Tibial artery (tissue), 4 donors: Measurements from ENCODE around the gene LRRC70.

Source experiments
- DNase-seq, 2 donors: peaks; one replicate each; pipeline ENCODE4 v3.0.0-alpha.2; 2019
- H3K27ac ChIP-seq, 2 donors: fragments of 200-600 bp; sonication (generic) in 1 of 2; 1 replicate in 1 of 2; 2 replicates in 1 of 2; pipeline ENCODE4 v1.5.1; 2018 to 2019; ENCODE audit warnings: mild to moderate bottlenecking in 1 of 2
- H3K27me3 ChIP-seq, 2 donors: fragments of 200-600 bp; sonication (generic) in 1 of 2; one replicate each; pipeline versions ENCODE4 v1.5.1 to v1.6.0; 2016 to 2019
- H3K36me3 ChIP-seq, 3 donors: fragments of 200-600 bp; sonication (generic) in 2 of 3; one replicate each; pipeline ENCODE4 v1.5.1; 2016 to 2019; ENCODE audit warnings: mild to moderate bottlenecking in 2 of 3
- H3K4me1 ChIP-seq, 4 donors: fragments of 200-600 bp; sonication (generic) in 2 of 4; 1 replicate in 3 of 4; 2 replicates in 1 of 4; pipeline ENCODE4 v1.5.1; 2016 to 2019
- H3K4me3 ChIP-seq, 2 donors: fragments of 200-600 bp; sonication (generic) in 1 of 2; 1 replicate in 1 of 2; 2 replicates in 1 of 2; pipeline ENCODE4 v1.5.1; 2018 to 2019; ENCODE audit warnings: mild to moderate bottlenecking in 2 of 2
- H3K9me3 ChIP-seq, 3 donors: fragments of 200-600 bp; sonication (generic) in 1 of 3; one replicate each; pipeline ENCODE4 v1.5.1; 2016 to 2019
- intact Hi-C: fragments of 100-400 bp; cut with DNase I; formaldehyde crosslinking; loops from one replicate; pipeline ENCODE4 v1.15.0; 2023; ENCODE audit warnings: low total_unique reads
- TF ChIP-seq, protein P1 (sequence below), 2 experiments: fragments of 200-600 bp in 1 of 2; fragments of 450-650 bp in 1 of 2; IDR thresholded peaks; one replicate each; pipeline ENCODE4 v1.5.1; 2017 to 2019; ENCODE audit warnings: antibody characterized with exemption in 2 of 2, mild to moderate bottlenecking in 1 of 2, moderate library complexity in 1 of 2

LRRC70 gene

DNA sequence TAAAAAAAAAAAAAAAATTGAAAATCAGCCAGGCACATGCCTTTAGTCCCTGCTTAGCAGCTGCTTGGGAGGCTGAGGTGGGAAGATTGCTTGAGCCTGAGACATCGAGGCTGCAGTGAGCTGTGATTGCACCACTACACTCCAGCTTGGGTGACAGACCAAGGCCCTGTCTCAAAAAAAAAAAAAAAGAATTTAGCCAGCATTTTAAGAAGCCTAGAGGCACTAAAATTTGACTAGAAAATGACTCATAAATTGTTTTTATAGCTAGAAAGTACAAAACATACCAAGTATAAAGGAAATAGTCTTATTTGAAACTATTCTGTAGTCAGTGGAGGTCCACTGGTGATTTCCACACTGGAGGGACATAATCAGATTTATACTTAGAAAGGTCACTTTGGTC, 17.5 kb downstream of the LRRC70 start:
- intact Hi-C loops: no loop called here
- Histone ChIP-seq H3K27me3 (no peaks in the 10 kb centered on the region), H3K27ac (no peak overlapping the region), H3K9me3 (no peaks in the 10 kb centered on the region), H3K36me3 (peaks cover 7 to 29% (median 10%) of the 10 kb centered on the region in 3 donors), H3K4me1 (no peaks in the 10 kb centered on the region), H3K4me3 (no peak overlapping the region)
- TF ChIP-seq, protein P1, sequence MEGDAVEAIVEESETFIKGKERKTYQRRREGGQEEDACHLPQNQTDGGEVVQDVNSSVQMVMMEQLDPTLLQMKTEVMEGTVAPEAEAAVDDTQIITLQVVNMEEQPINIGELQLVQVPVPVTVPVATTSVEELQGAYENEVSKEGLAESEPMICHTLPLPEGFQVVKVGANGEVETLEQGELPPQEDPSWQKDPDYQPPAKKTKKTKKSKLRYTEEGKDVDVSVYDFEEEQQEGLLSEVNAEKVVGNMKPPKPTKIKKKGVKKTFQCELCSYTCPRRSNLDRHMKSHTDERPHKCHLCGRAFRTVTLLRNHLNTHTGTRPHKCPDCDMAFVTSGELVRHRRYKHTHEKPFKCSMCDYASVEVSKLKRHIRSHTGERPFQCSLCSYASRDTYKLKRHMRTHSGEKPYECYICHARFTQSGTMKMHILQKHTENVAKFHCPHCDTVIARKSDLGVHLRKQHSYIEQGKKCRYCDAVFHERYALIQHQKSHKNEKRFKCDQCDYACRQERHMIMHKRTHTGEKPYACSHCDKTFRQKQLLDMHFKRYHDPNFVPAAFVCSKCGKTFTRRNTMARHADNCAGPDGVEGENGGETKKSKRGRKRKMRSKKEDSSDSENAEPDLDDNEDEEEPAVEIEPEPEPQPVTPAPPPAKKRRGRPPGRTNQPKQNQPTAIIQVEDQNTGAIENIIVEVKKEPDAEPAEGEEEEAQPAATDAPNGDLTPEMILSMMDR (IDR thresholded peaks at IDR 0.05): no peak
- DNase-seq: no peak

DNA sequence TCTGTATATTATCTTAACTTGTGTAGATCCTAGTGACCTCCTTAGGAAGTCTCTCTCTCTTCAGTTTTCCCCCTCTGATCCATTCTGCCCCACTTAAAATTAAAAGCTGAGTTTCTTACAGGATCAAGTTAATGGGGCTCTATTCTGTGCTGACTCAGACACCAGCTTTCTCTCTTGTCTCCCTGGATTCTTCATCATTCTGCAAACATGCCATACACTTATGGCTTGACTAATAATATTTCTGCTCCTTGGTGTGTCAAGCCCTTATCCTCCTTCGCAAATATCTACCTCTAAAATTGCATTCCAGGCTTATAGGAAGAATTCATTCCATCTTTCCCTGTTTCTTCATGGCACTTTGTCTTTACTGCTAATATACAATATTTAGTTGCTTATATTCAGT, 18.1 kb downstream of the LRRC70 start:
- H3K4me1 ChIP-seq: no peaks in the 10 kb centered on the region
- intact Hi-C loops: no loop called here
- H3K9me3 ChIP-seq: no peaks in the 10 kb centered on the region
- H3K4me3 ChIP-seq: no peak overlapping the region
- no peaks in the 10 kb centered on the region for H3K27me3 ChIP-seq
- H3K27ac ChIP-seq: no peak overlapping the region
- peaks cover 3 to 26% (median 9%) of the 10 kb centered on the region in 3 donors for H3K36me3 ChIP-seq
- TF ChIP-seq, protein P1 (IDR thresholded peaks at IDR 0.05): no peak
- DNase-seq: no peak

DNA sequence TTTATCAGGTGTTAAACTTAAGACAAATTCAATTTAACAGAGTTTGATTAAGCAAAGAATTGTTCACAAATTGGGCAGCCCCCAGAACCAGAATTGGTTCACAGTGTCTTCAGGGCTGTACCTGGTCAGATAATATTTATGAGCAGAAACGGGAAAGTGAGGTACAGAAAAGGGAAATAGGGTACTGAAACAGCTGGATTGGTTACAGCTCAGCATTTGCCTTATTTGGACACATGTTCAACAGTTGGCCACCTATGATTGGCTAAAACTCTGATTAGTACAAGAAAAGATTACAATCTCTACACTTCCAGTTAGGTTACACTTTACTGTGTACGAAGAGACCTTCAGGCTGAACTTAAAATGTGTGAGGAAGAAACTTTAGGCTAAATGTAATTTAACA, 18.7 kb downstream of the LRRC70 start:
- peaks cover 0 to 23% (median 3%) of the 10 kb centered on the region in 3 donors for H3K36me3 ChIP-seq
- TF ChIP-seq, protein P1 (IDR thresholded peaks at IDR 0.05): no peak
- H3K4me3 ChIP-seq: no peak overlapping the region
- no peaks in the 10 kb centered on the region for H3K27me3 ChIP-seq
- H3K27ac ChIP-seq: no peak overlapping the region
- DNase-seq: no peak
- H3K4me1 ChIP-seq: no peaks in the 10 kb centered on the region
- no peaks in the 10 kb centered on the region for H3K9me3 ChIP-seq
- intact Hi-C loops: no loop called here

DNA sequence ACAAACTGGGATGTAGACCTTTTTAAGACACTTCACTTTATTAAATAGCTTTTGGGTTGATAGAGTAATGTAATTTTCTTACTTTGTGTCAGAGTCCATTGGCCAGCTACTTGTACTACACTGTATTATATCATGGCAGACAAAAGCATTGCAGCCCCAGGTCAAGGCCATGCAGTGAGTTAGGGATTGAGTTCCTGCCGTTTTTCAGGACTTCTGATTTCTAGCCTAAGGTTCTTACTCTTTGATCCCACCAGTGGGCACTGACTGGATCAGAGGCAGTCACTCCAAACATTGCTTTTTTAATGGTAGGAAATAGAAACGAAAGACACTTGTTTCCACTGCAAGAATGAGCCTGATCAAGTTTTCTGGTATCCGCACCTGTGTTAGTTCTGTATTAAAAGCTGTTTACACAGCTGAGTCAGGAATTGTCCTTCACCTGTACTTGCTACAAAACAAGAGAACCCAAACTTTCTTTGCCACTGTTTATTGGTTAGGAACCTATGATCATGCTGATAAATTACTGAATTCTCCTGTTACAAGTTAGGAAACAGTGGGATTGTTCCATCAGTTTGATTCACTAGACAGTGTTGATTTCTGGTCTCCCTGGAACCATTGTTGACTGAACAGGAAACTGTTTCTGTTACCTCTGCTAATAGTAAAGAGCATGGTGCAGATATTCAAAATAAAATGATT, 22.1 kb downstream of the LRRC70 start:
- intact Hi-C loops: no loop called here
- H3K9me3 ChIP-seq: no peaks in the 10 kb centered on the region

DNA sequence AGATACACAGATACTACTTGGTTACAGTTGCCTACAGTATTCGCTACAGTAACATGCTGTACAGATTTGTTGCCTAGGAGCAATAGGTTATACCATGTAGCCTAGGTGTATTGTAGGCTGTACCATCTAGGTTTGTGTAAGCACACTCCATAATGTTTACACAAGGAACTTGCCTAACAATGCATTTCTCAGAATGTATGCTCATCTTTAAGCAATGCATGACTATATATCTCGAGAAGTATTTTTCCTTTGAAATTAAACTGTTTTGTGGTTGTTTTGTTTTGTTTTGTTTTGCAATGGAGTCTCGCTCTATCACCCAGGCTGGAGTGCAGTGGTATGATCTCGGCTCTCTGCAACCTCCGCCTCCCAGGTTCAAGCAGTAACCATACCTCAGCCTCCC, 25.3 kb downstream of the LRRC70 start:
- intact Hi-C loops: no loop called here

More for the DNA sequence above, 22.1 kb downstream of the LRRC70 start:
- peaks cover 0 to 25% (median 0%) of the 10 kb centered on the region in 3 donors for H3K36me3 ChIP-seq
- no peak for DNase-seq
- H3K27ac ChIP-seq: no peak overlapping the region
- H3K4me3 ChIP-seq: no peak overlapping the region
- no peaks in the 10 kb centered on the region for H3K4me1 ChIP-seq
- TF ChIP-seq, protein P1 (IDR thresholded peaks at IDR 0.05): no peak
- no peaks in the 10 kb centered on the region for H3K27me3 ChIP-seq

More for the DNA sequence above, 25.3 kb downstream of the LRRC70 start:
- Histone ChIP-seq H3K4me1 (no peaks in the 10 kb centered on the region), H3K27me3 (no peaks in the 10 kb centered on the region), H3K9me3 (no peaks in the 10 kb centered on the region), H3K36me3 (peaks cover 2 to 25% (median 4%) of the 10 kb centered on the region in 3 donors), H3K4me3 (no peak overlapping the region), H3K27ac (no peak overlapping the region)
- DNase-seq: no peak
- TF ChIP-seq, protein P1 (IDR thresholded peaks at IDR 0.05): no peak
